K562 (cell line): ENCODE data around the gene XPR1. TPM values are rescaled to one million over a fixed set of nuclear protein-coding genes. Genes with fewer than 3 reads are reported as not detected.

Source experiments
- ATAC-seq: fragments of 200-7000 bp; cut with Tn5 transposase; 3 replicates; pipeline ENCODE4 v1.9.1; 2020; ENCODE audit warnings: moderate library complexity
- BruUV-seq: library from RNA; stranded (reverse); fragments of 400-500 nt; replicated peaks from 2 replicates; lab custom pipeline; 2021; lab: Mats Ljungman, UMichigan
- CTCF ChIA-PET: fragments of 300-600 bp; formaldehyde crosslinking; extraction: SDS; loops from one replicate; lab custom pipeline; 2021; ENCODE audit warnings: low intra/inter-chr PET ratio; lab: Yijun Ruan, JAX
- POLR2A ChIA-PET: fragments of 300-600, 350-650 bp; sonication (Branson Sonifier 250); formaldehyde crosslinking; extraction: SDS; loops from one replicate; lab custom pipeline; 2021; ENCODE audit warnings: antibody characterized with exemption, inconsistent platforms; lab: Yijun Ruan, JAX
- DNase-seq, 4 experiments: peaks; one replicate each; pipeline versions ENCODE4 v3.0.0 to v3.0.0-alpha.2; 2011 to 2018; ENCODE audit warnings: low spot score in 3 of 4, mixed read lengths in 3 of 4; ENCODE audit errors: extremely low read depth in 1 of 4
- FAIRE-seq: peaks from 2 replicates; lab custom pipeline; 2011; peaks lifted over from hg19 to GRCh38; lab: Jason Lieb, UNC
- H2AFZ ChIP-seq: 2 replicates; pipeline ENCODE4 v1.6.0; 2011; ENCODE audit warnings: low read depth, low read length, control low read depth, inconsistent platforms
- H3K27ac ChIP-seq: fragments of 200-600 bp; 3 replicates; pipeline ENCODE4 v1.8.0; 2011; ENCODE audit warnings: low read depth, mild to moderate bottlenecking, control low read depth, inconsistent platforms, low read length, moderate library complexity, mixed read lengths; ENCODE audit errors: extremely low read depth
- H3K27me3 ChIP-seq, 2 experiments: fragments of 300-600 bp in 1 of 2; 2 replicates in 1 of 2; 3 replicates in 1 of 2; pipeline versions ENCODE4 v1.6.0 to v1.8.0; 2011; ENCODE audit warnings: inconsistent platforms in 2 of 2, low read length in 2 of 2, mild to moderate bottlenecking in 1 of 2, mixed read lengths in 1 of 2, moderate library complexity in 1 of 2; ENCODE audit not compliant: control insufficient read depth in 2 of 2, insufficient read depth in 2 of 2
- H3K36me3 ChIP-seq: fragments of 300-600 bp; 3 replicates; pipeline ENCODE4 v1.8.0; 2011; ENCODE audit warnings: mild to moderate bottlenecking, low read length, inconsistent platforms; ENCODE audit not compliant: control insufficient read depth, insufficient read depth
- H3K4me1 ChIP-seq, 2 experiments: fragments of 200-600 bp in 1 of 2; replicated peaks in 1 of 2; 2 replicates in 1 of 2; 3 replicates in 1 of 2; pipeline versions ENCODE4 v1.5.1 to v1.8.0; 2011; ENCODE audit warnings: inconsistent platforms in 2 of 2, low read length in 2 of 2, mild to moderate bottlenecking in 1 of 2, mixed read lengths in 1 of 2, moderate library complexity in 1 of 2; ENCODE audit not compliant: control insufficient read depth in 2 of 2, insufficient read depth in 2 of 2
- H3K4me2 ChIP-seq: 2 replicates; pipeline ENCODE4 v1.6.1; 2011; ENCODE audit warnings: low read length, control low read depth, inconsistent platforms, mixed read lengths; ENCODE audit not compliant: insufficient read depth
- H3K4me3 ChIP-seq: fragments of 200-600 bp; sonication (generic), shearing (Covaris generic); 2 replicates; pipeline ENCODE4 v1.5.1; 2016; ENCODE audit warnings: control low read depth, inconsistent platforms
- H3K79me2 ChIP-seq: fragments of 200-600 bp; 3 replicates; pipeline ENCODE4 v1.8.0; 2011; ENCODE audit warnings: low read length, inconsistent platforms; ENCODE audit not compliant: control insufficient read depth, insufficient read depth
- H3K9ac ChIP-seq, 2 experiments: 2 replicates each; pipeline versions ENCODE4 v1.6.0 to v1.6.1; 2011; ENCODE audit warnings: low read depth in 2 of 2, low read length in 2 of 2, control low read depth in 1 of 2, inconsistent platforms in 1 of 2, mild to moderate bottlenecking in 1 of 2, mixed read lengths in 1 of 2; ENCODE audit not compliant: insufficient read depth in 1 of 2
- H3K9me1 ChIP-seq: one replicate; pipeline ENCODE4 v1.6.0; 2011; ENCODE audit warnings: inconsistent platforms, mild to moderate bottlenecking, low read length, moderate library complexity; ENCODE audit not compliant: control insufficient read depth, insufficient read depth
- H3K9me3 ChIP-seq: replicated peaks from 2 replicates; pipeline ENCODE4 v1.5.1; 2011; ENCODE audit warnings: low read depth, low read length, inconsistent platforms; ENCODE audit not compliant: control insufficient read depth, insufficient read depth
- H4K20me1 ChIP-seq: replicated peaks from 2 replicates; pipeline ENCODE4 v1.6.1; 2011; ENCODE audit warnings: low read length, inconsistent platforms, mixed read lengths; ENCODE audit not compliant: control insufficient read depth, insufficient read depth
- CAMTA2 ChIP-seq: fragments of 250-450 bp; sonication (Bioruptor Pico); conservative IDR thresholded peaks from 2 replicates; pipeline ENCODE4 v1.5.1; 2022
- DEAF1 ChIP-seq: fragments of 450-650 bp; formaldehyde crosslinking; IDR thresholded peaks from 2 replicates; pipeline ENCODE4 v1.4.0; 2020; ENCODE audit warnings: mild to moderate bottlenecking, moderate library complexity
- FOXP1 ChIP-seq: sonication (generic); formaldehyde crosslinking; IDR thresholded peaks from 2 replicates; pipeline ENCODE4 v1.8.0; 2022; ENCODE audit warnings: mild to moderate bottlenecking, missing genetic modification reagents
- GATA2 ChIP-seq: sonication (generic); formaldehyde crosslinking; IDR thresholded peaks from 2 replicates; pipeline ENCODE4 v1.4.0; 2020; ENCODE audit warnings: mild to moderate bottlenecking, missing genetic modification reagents
- GTF3C2 ChIP-seq: IDR thresholded peaks from 3 replicates; pipeline ENCODE4 v1.6.1; 2011; ENCODE audit warnings: borderline replicate concordance, mild to moderate bottlenecking, moderate library complexity; ENCODE audit not compliant: insufficient read length; ENCODE audit errors: extremely low read depth
- HDAC3 ChIP-seq: fragments of 450-650 bp; IDR thresholded peaks from 2 replicates; pipeline ENCODE4 v1.6.1; 2018; ENCODE audit warnings: borderline replicate concordance, mild to moderate bottlenecking, moderate library complexity; ENCODE audit not compliant: partially characterized antibody
- NR1H2 ChIP-seq: sonication (generic); formaldehyde crosslinking; IDR thresholded peaks from 2 replicates; pipeline ENCODE4 v1.4.0; 2020; ENCODE audit warnings: mild to moderate bottlenecking, missing genetic modification reagents
- POLR3A ChIP-seq: IDR thresholded peaks from 2 replicates; pipeline ENCODE4 v1.6.1; 2011; ENCODE audit warnings: borderline replicate concordance, mild to moderate bottlenecking, moderate library complexity; ENCODE audit not compliant: insufficient read length, insufficient read depth; ENCODE audit errors: extremely low read depth
- RFX1 ChIP-seq: fragments of 450-650 bp; IDR thresholded peaks from 2 replicates; pipeline ENCODE4 v1.6.1; 2016; ENCODE audit warnings: mild to moderate bottlenecking, moderate library complexity
- SRSF9 ChIP-seq: fragments of 200-400 bp; formaldehyde crosslinking; IDR thresholded peaks from 2 replicates; pipeline ENCODE4 v1.6.1; 2017; ENCODE audit warnings: low read depth, low read length, borderline replicate concordance
- TRIM25 ChIP-seq: fragments of 450-650 bp; IDR thresholded peaks from 2 replicates; pipeline ENCODE4 v1.7.0; 2016; ENCODE audit warnings: borderline replicate concordance
- ZBTB26 ChIP-seq: fragments of 450-650 bp; formaldehyde crosslinking; IDR thresholded peaks from 2 replicates; pipeline ENCODE4 v1.4.0; 2022; ENCODE audit warnings: missing genetic modification characterization
- WGBS: fragments of 100-300 bp; shearing (Covaris generic); methylation state at CpG from one replicate; pipeline ENCODE4 v1.1.6; 2016; ENCODE audit warnings: low coverage, mixed read lengths; ENCODE audit not compliant: insufficient coverage; ENCODE audit errors: missing lambda C conversion rate; 5-methylcytosine and 5-hydroxymethylcytosine counted together
- in situ Hi-C: fragments of 300-500 bp; cut with MboI; formaldehyde crosslinking; loops from 4 replicates; pipeline ENCODE4 v1.15.0; 2018; ENCODE audit warnings: inconsistent platforms, mixed read lengths
- intact Hi-C: fragments of 100-400 bp; cut with micrococcal nuclease; formaldehyde crosslinking; loops from 2 replicates; pipeline ENCODE4 v1.14.2; 2022
- polyA plus RNA-seq, 8 experiments: library from polyadenylated mRNA; depleted of rRNA in 4 of 8; stranded (reverse) in 5 of 8; unstranded in 3 of 8; fragments of >200 nt; fragmentation: Nextera tagmentation in 2 of 8; fragmentation: Illumina TruSeq in 1 of 8; extraction: Ambion mirVana in 2 of 8; extraction: Trizol in 1 of 8; gene quantifications; 2 replicates each; pipeline versions ENCODE4 v1.2.1 to v1.2.3, GENCODE V29; 2011 to 2014; ENCODE audit warnings: inconsistent platforms in 1 of 8, missing spikeins in 1 of 8
- total RNA-seq, 7 experiments: library from RNA; depleted of rRNA in 6 of 7; stranded (reverse); fragments of >200 nt in 6 of 7; fragmentation: Illumina TruSeq in 2 of 7; extraction: Trizol in 2 of 7; gene quantifications; 2 replicates each; pipeline versions ENCODE4 v1.2.1 to v1.2.3, GENCODE V29; 2011 to 2021; ENCODE audit warnings: low replicate concordance in 1 of 7

The XPR1 gene
- total and polyA plus RNA-seq, 9 of the 15 experiments (the other 6 are each of a cell fraction or from before 2014, with no cell fraction given): 3.0 to 66.2 (median 38.6) TPM

GRCh38 chr1:180610556-180611015 lies 21.2 kb upstream of the XPR1 start:
- Histone ChIP-seq H4K20me1 (no peaks in the 10 kb centered on the region), H3K79me2 (no peaks in the 10 kb centered on the region), H3K9me3 (no peaks in the 10 kb centered on the region), H3K27me3 (no peaks in the 10 kb centered on the region), H3K9me1 (no peaks in the 10 kb centered on the region), H3K9ac (peak overlapping the region; percentile 5 to 79; a peak in 3 of 4 replicates), H3K4me2 (peak overlapping the region; percentile 81), H2AFZ (peak overlapping the region; percentile 94), H3K4me3 (peak overlapping the region; percentile 7; the same call in 1 of the 2 replicates), H3K27ac (peak overlapping the region; percentile 91), H3K4me1 (peaks cover 12 to 50% of the 10 kb centered on the region in 2 experiments), H3K36me3 (no peaks in the 10 kb centered on the region)
- ChIA-PET POLR2A (interaction anchor here (0.6 to 3.0 kb wide), 17 partner anchors 9 to 370 kb away, joined by 3 to 19 read pairs (median 4); partner anchors contain the start of gene XPR1), CTCF (no interaction called here)
- peak; percentile 72 to 91 (median 76) for DNase-seq
- in situ Hi-C loops: no loop called here
- 1% methylated on average over 3 of the region's 3 CpGs for WGBS
- intact Hi-C loops: loop anchor here (1.0 to 2.0 kb wide), 3 partner anchors 21 to 48 kb away; no protein-coding TSS in a partner anchor
- no TSS peak for BruUV-seq
- peak; percentile 92 for FAIRE-seq
- ATAC-seq: peak; percentile 79
- TF ChIP-seq CAMTA2 (CRISPR knock-in tag) (no peak), SRSF9 (no peak), POLR3A (no peak), FOXP1 (CRISPR knock-in tag) (no peak; the same call in none of the 2 replicates), ZBTB26 (CRISPR knock-in tag) (no peak), HDAC3 (peak; percentile 10), DEAF1 (peak; percentile 19; the same call in 1 of the 2 replicates), GTF3C2 (no peak), TRIM25 (no peak), RFX1 (no peak), NR1H2 (CRISPR knock-in tag) (no peak), GATA2 (CRISPR knock-in tag) (peak; percentile 95)
